Measurements from ENCODE around the gene FEZ2.

Gene FEZ2

DNA sequence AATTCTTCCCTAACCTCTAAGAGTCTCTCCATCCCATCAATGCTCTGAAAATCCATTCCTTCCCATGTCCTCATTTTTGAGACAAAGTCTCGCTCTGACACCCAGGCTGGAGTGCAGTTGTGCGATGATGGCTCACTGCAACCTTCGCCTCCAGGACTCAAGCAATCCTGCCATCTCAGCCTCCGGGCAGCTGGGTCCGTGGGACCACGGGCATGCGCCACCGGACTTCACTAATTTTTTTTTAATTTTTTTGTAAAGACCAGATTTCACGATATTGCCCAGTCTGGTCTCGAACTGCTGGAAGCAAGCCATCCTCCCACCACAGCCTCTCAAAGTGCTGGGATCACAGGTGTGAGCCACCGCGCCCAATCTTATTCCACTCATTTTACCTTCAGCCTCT, 1.6 kb downstream of the FEZ2 start:
- ChIA-PET CTCF (no interaction called here), POLR2A (no interaction called here)
- TF ChIP-seq SUZ12 (IDR thresholded peaks at IDR 0.05) (no peak), FOXK2 (IDR thresholded peaks at IDR 0.05) (no peak), BHLHE40 (IDR thresholded peaks at IDR 0.05; ENCODE audit: borderline replicate concordance) (no peak), SP1 (IDR thresholded peaks at IDR 0.05) (no peak), NFRKB (IDR thresholded peaks at IDR 0.05) (no peak), LEF1 (IDR thresholded peaks at IDR 0.05; ENCODE audit: borderline replicate concordance) (no peak), L3MBTL2 (conservative IDR thresholded peaks at IDR 0.05) (no peak), HDGF (IDR thresholded peaks at IDR 0.05; ENCODE audit: borderline replicate concordance) (no peak), FOXA1 (IDR thresholded peaks at IDR 0.05) (no peak), CTBP1 (IDR thresholded peaks at IDR 0.05; ENCODE audit: borderline replicate concordance) (no peak), ZNF384 (IDR thresholded peaks at IDR 0.05) (no peak), FOXM1 (IDR thresholded peaks at IDR 0.05; ENCODE audit: borderline replicate concordance) (no peak), ARNT (IDR thresholded peaks at IDR 0.05) (no peak), TARDBP (IDR thresholded peaks at IDR 0.05) (no peak), ELF4 (IDR thresholded peaks at IDR 0.05) (no peak)
- TF ChIP-seq, protein P1, sequence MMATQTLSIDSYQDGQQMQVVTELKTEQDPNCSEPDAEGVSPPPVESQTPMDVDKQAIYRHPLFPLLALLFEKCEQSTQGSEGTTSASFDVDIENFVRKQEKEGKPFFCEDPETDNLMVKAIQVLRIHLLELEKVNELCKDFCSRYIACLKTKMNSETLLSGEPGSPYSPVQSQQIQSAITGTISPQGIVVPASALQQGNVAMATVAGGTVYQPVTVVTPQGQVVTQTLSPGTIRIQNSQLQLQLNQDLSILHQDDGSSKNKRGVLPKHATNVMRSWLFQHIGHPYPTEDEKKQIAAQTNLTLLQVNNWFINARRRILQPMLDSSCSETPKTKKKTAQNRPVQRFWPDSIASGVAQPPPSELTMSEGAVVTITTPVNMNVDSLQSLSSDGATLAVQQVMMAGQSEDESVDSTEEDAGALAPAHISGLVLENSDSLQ (IDR thresholded peaks at IDR 0.05): no peak
- no peak for DNase-seq (ENCODE audit: extremely low spot score)

DNA sequence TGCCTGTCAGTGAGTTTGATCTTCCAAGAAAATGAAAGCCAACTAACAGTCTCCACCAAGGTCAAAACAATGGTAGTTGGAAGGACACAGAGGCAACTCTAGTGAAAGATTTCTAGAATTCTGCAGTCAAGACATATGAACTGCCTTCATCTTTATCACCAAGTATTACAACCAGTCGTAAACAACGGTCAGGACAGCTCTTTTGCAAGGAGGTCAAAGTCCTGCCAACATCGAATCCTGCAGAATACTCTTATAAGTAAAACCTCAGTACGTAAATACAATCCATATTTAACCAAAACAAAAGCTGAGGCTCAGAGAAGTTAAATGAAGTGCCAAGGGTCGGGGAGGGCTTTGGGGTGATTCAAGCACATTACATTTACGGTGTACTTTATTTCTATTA, 3.1 kb downstream of the FEZ2 start:
- ChIA-PET POLR2A (no interaction called here), CTCF (no interaction called here)
- TF ChIP-seq FOXK2 (IDR thresholded peaks at IDR 0.05) (no peak), ZNF384 (IDR thresholded peaks at IDR 0.05) (no peak), SUZ12 (IDR thresholded peaks at IDR 0.05) (no peak), CTBP1 (IDR thresholded peaks at IDR 0.05; ENCODE audit: borderline replicate concordance) (no peak), HDGF (IDR thresholded peaks at IDR 0.05; ENCODE audit: borderline replicate concordance) (no peak), SP1 (IDR thresholded peaks at IDR 0.05) (no peak), FOXA1 (IDR thresholded peaks at IDR 0.05) (no peak), ARNT (IDR thresholded peaks at IDR 0.05) (no peak), LEF1 (IDR thresholded peaks at IDR 0.05; ENCODE audit: borderline replicate concordance) (no peak), ELF4 (IDR thresholded peaks at IDR 0.05) (no peak)
- DNase-seq (ENCODE audit: extremely low spot score): no peak

DNA sequence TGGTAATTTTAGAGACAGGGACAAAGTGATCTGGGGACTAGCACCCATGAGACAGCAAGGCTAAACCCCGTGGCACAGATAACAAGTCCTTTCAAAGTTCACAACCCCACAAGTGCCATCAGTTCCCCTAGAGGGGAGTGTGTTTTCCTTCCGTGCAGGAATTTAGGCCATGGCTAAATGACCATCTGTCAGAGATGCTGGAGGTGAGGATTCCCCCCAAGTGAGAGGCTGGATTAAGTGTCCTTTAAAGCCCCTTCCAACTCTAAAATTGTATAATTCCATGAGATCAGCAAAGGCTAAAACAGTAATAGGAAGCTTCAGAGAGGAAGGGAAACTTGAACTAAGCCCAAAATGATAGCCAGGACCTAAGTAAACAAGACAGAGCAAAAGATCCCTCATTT, 8.7 kb downstream of the FEZ2 start:
- DNase-seq (ENCODE audit: extremely low spot score): no peak
- ChIA-PET POLR2A (interaction anchor here (1.3 kb wide), 1 partner anchor 68 kb away, joined by 3 read pairs; no protein-coding TSS in a partner anchor), CTCF (no interaction called here)

DNA sequence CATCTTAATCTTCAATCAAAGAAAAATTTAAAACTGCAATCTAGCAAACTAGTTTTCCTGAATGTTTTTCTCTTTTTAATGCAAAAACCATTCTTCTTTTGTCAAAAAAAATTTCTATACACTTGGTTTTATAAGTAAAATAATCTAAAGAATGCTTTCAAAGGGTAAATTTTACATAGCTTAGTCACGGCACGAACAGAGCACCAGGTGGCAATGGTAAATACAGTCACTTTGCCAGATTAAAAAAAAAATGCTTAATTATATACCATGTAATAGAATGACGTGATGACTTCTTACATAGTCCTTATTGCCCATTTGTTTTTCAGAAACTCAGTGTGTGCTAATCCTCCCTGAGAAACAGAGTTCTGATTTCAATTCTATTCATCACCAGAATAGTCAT, 10.4 kb downstream of the FEZ2 start:
- TF ChIP-seq FOXA1 (IDR thresholded peaks at IDR 0.05) (no peak), ELF4 (IDR thresholded peaks at IDR 0.05) (no peak), ZNF384 (IDR thresholded peaks at IDR 0.05) (no peak)
- ChIA-PET CTCF (no interaction called here), POLR2A (no interaction called here)
- DNase-seq (ENCODE audit: extremely low spot score): no peak

More for the DNA sequence above, 8.7 kb downstream of the FEZ2 start:
- TF ChIP-seq ELF4 (IDR thresholded peaks at IDR 0.05) (no peak), L3MBTL2 (conservative IDR thresholded peaks at IDR 0.05) (no peak), NFRKB (IDR thresholded peaks at IDR 0.05) (no peak), FOXA1 (IDR thresholded peaks at IDR 0.05) (no peak), ZNF384 (IDR thresholded peaks at IDR 0.05) (no peak), ARNT (IDR thresholded peaks at IDR 0.05) (no peak), LEF1 (IDR thresholded peaks at IDR 0.05; ENCODE audit: borderline replicate concordance) (no peak), TARDBP (IDR thresholded peaks at IDR 0.05) (no peak), CTBP1 (IDR thresholded peaks at IDR 0.05; ENCODE audit: borderline replicate concordance) (no peak)

DNA sequence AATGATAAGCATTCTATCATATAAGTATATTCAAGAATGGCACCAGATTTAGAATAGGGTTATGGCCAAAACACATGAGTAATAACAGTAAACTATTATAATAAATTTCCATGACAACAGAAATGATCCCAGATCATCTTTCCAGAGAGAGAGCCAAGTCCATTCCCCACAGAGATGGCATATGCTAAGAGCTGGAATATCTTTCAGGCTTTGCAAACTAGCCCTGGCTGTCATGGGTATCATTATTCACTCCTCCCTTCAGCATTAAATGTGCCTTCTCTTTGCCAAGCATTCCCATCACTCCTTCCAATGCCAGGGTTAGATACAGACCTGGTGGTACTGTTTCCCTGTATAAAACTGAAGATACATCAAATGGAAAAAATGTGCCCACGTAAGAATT, 10.9 kb downstream of the FEZ2 start:
- no peak for TF ChIP-seq L3MBTL2 (conservative IDR thresholded peaks at IDR 0.05)
- TF ChIP-seq NFRKB (IDR thresholded peaks at IDR 0.05): no peak
- TF ChIP-seq BHLHE40 (IDR thresholded peaks at IDR 0.05; ENCODE audit: borderline replicate concordance): no peak
- no peak for TF ChIP-seq ELF4 (IDR thresholded peaks at IDR 0.05)
- no peak for TF ChIP-seq TARDBP (IDR thresholded peaks at IDR 0.05)
- TF ChIP-seq LEF1 (IDR thresholded peaks at IDR 0.05; ENCODE audit: borderline replicate concordance): no peak
- no peak for TF ChIP-seq FOXA1 (IDR thresholded peaks at IDR 0.05)
- no peak for TF ChIP-seq FOXM1 (IDR thresholded peaks at IDR 0.05; ENCODE audit: borderline replicate concordance)
- no peak for TF ChIP-seq HDGF (IDR thresholded peaks at IDR 0.05; ENCODE audit: borderline replicate concordance)
- TF ChIP-seq, protein P1 (IDR thresholded peaks at IDR 0.05): no peak
- TF ChIP-seq SUZ12 (IDR thresholded peaks at IDR 0.05): no peak
- no peak for DNase-seq (ENCODE audit: extremely low spot score)
- ChIA-PET POLR2A (no interaction called here), CTCF (interaction anchor here (0.6 kb wide), 1 partner anchor 809 kb away, joined by 3 read pairs; no protein-coding TSS in a partner anchor)

DNA sequence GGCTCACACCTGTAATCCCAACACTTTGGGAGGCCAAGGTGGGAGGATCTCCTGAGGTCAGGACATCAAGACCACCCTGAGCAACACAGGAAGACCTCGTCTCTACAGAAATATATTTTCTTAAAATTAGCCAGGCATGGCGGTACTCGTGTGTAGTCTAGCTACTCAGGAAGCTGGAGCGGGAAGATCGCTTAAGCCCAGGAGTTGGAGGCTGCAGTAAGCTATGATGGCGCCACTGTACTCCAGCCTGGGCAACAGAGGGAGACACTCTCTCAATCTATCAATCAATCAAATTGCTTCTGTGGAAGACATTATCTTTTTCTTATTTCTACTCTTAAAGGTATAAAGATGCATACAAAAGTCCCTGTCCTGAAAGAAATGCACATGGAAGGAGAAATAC, 11.3 kb downstream of the FEZ2 start:
- TF ChIP-seq LEF1 (IDR thresholded peaks at IDR 0.05; ENCODE audit: borderline replicate concordance) (no peak), FOXA1 (IDR thresholded peaks at IDR 0.05) (no peak)
- ChIA-PET POLR2A (no interaction called here), CTCF (interaction anchor here (0.6 kb wide), 1 partner anchor 809 kb away, joined by 3 read pairs; no protein-coding TSS in a partner anchor)
- no peak for DNase-seq (ENCODE audit: extremely low spot score)

DNA sequence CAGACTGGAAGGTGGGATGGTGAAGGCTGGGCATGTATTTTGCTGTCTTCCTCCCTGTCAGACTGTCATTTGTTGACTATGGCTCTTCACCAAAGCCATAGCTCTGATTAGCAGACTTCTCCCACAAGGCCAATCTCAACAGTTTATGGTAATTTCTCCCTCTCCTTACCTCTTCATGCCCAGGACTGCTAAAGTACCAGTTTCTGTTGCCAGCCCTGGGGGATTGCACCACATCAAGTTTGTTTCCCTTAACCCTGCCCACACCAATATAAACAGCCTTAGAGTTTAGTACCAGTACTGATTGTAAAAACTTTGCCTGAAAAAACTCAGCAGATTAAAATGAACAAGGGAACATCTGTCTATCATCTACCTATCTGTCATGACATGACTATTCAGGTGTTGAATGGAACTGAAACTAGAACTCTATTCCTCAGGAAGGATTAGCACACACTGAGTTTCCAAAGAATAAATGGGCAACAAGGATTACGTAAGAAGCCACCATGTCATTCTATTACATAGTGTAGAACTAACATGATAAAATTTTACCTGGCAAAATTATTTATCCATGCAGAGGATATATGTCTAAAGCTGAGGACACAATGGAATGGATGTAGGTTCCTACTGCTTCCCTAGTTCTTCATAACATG, 13.7 kb downstream of the FEZ2 start:
- ChIA-PET CTCF (no interaction called here), POLR2A (no interaction called here)
- TF ChIP-seq FOXK2 (IDR thresholded peaks at IDR 0.05) (no peak), ARNT (IDR thresholded peaks at IDR 0.05) (no peak), SUZ12 (IDR thresholded peaks at IDR 0.05) (no peak), SP1 (IDR thresholded peaks at IDR 0.05) (no peak), ZNF384 (IDR thresholded peaks at IDR 0.05) (no peak), BHLHE40 (IDR thresholded peaks at IDR 0.05; ENCODE audit: borderline replicate concordance) (no peak), HDGF (IDR thresholded peaks at IDR 0.05; ENCODE audit: borderline replicate concordance) (no peak), FOXA1 (IDR thresholded peaks at IDR 0.05) (no peak), FOXM1 (IDR thresholded peaks at IDR 0.05; ENCODE audit: borderline replicate concordance) (no peak), L3MBTL2 (conservative IDR thresholded peaks at IDR 0.05) (no peak), LEF1 (IDR thresholded peaks at IDR 0.05; ENCODE audit: borderline replicate concordance) (no peak), CTBP1 (IDR thresholded peaks at IDR 0.05; ENCODE audit: borderline replicate concordance) (no peak), NFRKB (IDR thresholded peaks at IDR 0.05) (no peak), TARDBP (IDR thresholded peaks at IDR 0.05) (no peak), ELF4 (IDR thresholded peaks at IDR 0.05) (no peak)
- TF ChIP-seq, protein P1 (IDR thresholded peaks at IDR 0.05): no peak
- DNase-seq (ENCODE audit: extremely low spot score): no peak

Measured in HEK293T (cell line).